HepG2 (cell line): Measurements from ENCODE around the gene CTNNAL1. TPM values are rescaled to one million over a fixed set of nuclear protein-coding genes. Genes with fewer than 3 reads are reported as not detected.

Source experiments
- DMAP1 ChIP-seq: IDR thresholded peaks from 2 replicates; pipeline ENCODE4 v1.6.1; 2016
- ELF1 ChIP-seq: sonication (generic); formaldehyde crosslinking; IDR thresholded peaks from 2 replicates; pipeline ENCODE4 v1.4.0; 2020; ENCODE audit warnings: missing genetic modification reagents
- ETV6 ChIP-seq: sonication (generic); formaldehyde crosslinking; conservative IDR thresholded peaks from 2 replicates; pipeline ENCODE4 v1.4.0; 2020; ENCODE audit warnings: missing genetic modification reagents
- GATAD2A ChIP-seq: IDR thresholded peaks from 2 replicates; pipeline ENCODE4 v1.6.1; 2016
- HOXA3 ChIP-seq: sonication (generic); formaldehyde crosslinking; IDR thresholded peaks from 2 replicates; pipeline ENCODE4 v1.5.0; 2020; ENCODE audit warnings: missing genetic modification reagents
- KLF16 ChIP-seq, 2 experiments: sonication (generic) in 1 of 2; formaldehyde crosslinking in 1 of 2; IDR thresholded peaks; 2 replicates each; pipeline versions ENCODE4 v1.6.1 to v1.8.0; 2016 to 2023; ENCODE audit warnings: missing genetic modification reagents in 2 of 2, missing compliant biosample characterization in 1 of 2
- MXI1 ChIP-seq: IDR thresholded peaks from 3 replicates; pipeline ENCODE4 v1.6.1; 2012; ENCODE audit warnings: low read depth, low read length, inconsistent platforms, borderline replicate concordance
- RCOR2 ChIP-seq: IDR thresholded peaks from 2 replicates; pipeline ENCODE4 v1.6.1; 2016; ENCODE audit warnings: missing biosample characterization, missing genetic modification reagents
- ZNF225 ChIP-seq: sonication (generic); formaldehyde crosslinking; IDR thresholded peaks from 2 replicates; pipeline ENCODE4 v1.4.0; 2020; ENCODE audit warnings: mild to moderate bottlenecking, missing genetic modification reagents
- polyA plus RNA-seq, 8 experiments: library from polyadenylated mRNA; depleted of rRNA in 3 of 8; stranded (reverse) in 7 of 8; unstranded in 1 of 8; fragments of >200 nt; fragmentation: Illumina TruSeq in 4 of 8; extraction: Trizol in 4 of 8; gene quantifications; 2 replicates each; pipeline versions ENCODE4 v1.2.1 to v1.2.3, GENCODE V29; 2011 to 2016; ENCODE audit warnings: low read depth in 4 of 8, missing spikeins in 1 of 8, mixed read lengths in 1 of 8; ENCODE audit not compliant: insufficient read depth in 1 of 8
- total RNA-seq, 5 experiments: library from RNA; depleted of rRNA; stranded (reverse); fragments of >200 nt; fragmentation: Illumina TruSeq; extraction: Trizol; gene quantifications; 2 replicates each; pipeline ENCODE4 v1.2.3, GENCODE V29; 2016; ENCODE audit warnings: low read depth in 1 of 5
- TF ChIP-seq, protein P1 (sequence below), 2 experiments: fragments of 450-650 bp in 1 of 2; sonication (generic) in 1 of 2; formaldehyde crosslinking; IDR thresholded peaks; 2 replicates each; pipeline versions ENCODE4 v1.5.0 to v1.8.0; 2020 to 2022; ENCODE audit warnings: mild to moderate bottlenecking in 1 of 2, missing genetic modification reagents in 1 of 2
- TF ChIP-seq, protein P2 (sequence below): sonication (generic); formaldehyde crosslinking; IDR thresholded peaks from 2 replicates; pipeline ENCODE4 v1.8.0; 2022; ENCODE audit warnings: missing genetic modification reagents, mild to moderate bottlenecking, moderate library complexity, borderline replicate concordance
- TF ChIP-seq, protein P3 (sequence below): sonication (generic); formaldehyde crosslinking; IDR thresholded peaks from 2 replicates; pipeline ENCODE4 v1.4.0; 2020; ENCODE audit warnings: missing genetic modification reagents, borderline replicate concordance
- TF ChIP-seq, protein P4 (sequence below): sonication (generic); formaldehyde crosslinking; IDR thresholded peaks from 2 replicates; pipeline ENCODE4 v1.4.0; 2020; ENCODE audit warnings: mild to moderate bottlenecking, low read depth, missing genetic modification reagents
- TF ChIP-seq, protein P5 (sequence below): sonication (generic); formaldehyde crosslinking; IDR thresholded peaks from 2 replicates; pipeline ENCODE4 v1.4.0; 2020; ENCODE audit warnings: missing genetic modification reagents
- TF ChIP-seq, protein P6 (sequence below): sonication (generic); formaldehyde crosslinking; IDR thresholded peaks from 2 replicates; pipeline ENCODE4 v1.4.0; 2020; ENCODE audit warnings: missing genetic modification reagents

CTNNAL1 gene
- total and polyA plus RNA-seq, 2 of the 13 experiments (the other 11 are each of a cell fraction or from before 2014, with no cell fraction given), result 32.0 to 162 TPM

DNA sequence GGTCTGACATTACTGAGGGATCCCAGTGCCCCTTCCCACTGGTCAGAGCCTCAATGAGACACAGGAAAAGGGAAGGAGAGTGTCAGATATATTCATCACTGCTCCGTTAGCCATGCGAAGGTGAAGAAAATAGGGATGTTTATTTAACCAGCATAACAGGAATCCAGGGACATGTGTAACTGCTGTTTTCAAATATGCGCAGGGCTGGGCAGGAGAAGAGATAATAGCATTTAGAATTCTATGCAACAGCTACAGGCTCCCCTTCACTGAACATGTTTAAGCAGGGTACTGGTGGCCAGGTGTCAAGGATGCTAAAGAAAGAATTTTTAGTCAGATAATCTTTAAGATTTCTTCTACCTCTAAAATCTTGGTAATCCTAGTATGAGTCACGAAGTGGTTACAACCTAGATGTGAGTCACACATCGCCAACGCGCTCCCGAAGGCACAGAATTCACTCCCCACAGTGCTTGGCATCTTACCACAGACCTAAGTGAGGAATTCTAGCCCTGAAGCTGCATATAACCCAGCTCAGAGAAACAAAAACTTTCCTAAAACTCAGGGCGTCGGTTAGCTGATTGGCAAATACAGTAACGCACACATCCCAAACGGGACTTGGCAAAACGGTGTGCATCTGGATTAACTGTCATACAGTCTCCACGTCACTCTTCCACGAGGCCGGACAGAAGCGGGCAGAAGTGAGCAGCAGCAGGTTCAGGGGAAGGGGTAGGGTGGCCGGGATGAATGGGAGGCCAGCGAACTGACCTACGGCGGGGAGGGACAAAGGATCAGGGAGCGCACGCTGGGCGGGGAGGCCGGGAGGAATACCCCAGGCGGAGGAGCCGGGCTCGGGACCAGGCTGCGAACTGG is 1.1 kb downstream of the CTNNAL1 start (continued):
- TF ChIP-seq KLF16 (CRISPR knock-in tag; IDR thresholded peaks at IDR 0.05), result peak in 1 of 2 experiments; percentile 3; a peak in 1 of 4 replicates
- TF ChIP-seq DMAP1 (CRISPR knock-in tag), result 0 out of 2 replicates have a peak, but pooled peaks have one; percentile 30
- TF ChIP-seq RCOR2 (CRISPR knock-in tag), result no peak
- TF ChIP-seq MXI1, result no peak
- no peak for TF ChIP-seq ELF1 (CRISPR knock-in tag)
- TF ChIP-seq, protein P1, sequence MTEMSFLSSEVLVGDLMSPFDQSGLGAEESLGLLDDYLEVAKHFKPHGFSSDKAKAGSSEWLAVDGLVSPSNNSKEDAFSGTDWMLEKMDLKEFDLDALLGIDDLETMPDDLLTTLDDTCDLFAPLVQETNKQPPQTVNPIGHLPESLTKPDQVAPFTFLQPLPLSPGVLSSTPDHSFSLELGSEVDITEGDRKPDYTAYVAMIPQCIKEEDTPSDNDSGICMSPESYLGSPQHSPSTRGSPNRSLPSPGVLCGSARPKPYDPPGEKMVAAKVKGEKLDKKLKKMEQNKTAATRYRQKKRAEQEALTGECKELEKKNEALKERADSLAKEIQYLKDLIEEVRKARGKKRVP (CRISPR knock-in tag; IDR thresholded peaks at IDR 0.05), result peak in 1 of 2 experiments; percentile 31; a peak in 1 of 4 replicates
- TF ChIP-seq, protein P2, sequence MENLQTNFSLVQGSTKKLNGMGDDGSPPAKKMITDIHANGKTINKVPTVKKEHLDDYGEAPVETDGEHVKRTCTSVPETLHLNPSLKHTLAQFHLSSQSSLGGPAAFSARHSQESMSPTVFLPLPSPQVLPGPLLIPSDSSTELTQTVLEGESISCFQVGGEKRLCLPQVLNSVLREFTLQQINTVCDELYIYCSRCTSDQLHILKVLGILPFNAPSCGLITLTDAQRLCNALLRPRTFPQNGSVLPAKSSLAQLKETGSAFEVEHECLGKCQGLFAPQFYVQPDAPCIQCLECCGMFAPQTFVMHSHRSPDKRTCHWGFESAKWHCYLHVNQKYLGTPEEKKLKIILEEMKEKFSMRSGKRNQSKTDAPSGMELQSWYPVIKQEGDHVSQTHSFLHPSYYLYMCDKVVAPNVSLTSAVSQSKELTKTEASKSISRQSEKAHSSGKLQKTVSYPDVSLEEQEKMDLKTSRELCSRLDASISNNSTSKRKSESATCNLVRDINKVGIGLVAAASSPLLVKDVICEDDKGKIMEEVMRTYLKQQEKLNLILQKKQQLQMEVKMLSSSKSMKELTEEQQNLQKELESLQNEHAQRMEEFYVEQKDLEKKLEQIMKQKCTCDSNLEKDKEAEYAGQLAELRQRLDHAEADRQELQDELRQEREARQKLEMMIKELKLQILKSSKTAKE (CRISPR knock-in tag), result 0 out of 2 replicates have a peak, but pooled peaks have one; percentile 18
- 0 out of 2 replicates have a peak, but pooled peaks have one; percentile 3 for TF ChIP-seq HOXA3 (CRISPR knock-in tag)
- TF ChIP-seq, protein P3, sequence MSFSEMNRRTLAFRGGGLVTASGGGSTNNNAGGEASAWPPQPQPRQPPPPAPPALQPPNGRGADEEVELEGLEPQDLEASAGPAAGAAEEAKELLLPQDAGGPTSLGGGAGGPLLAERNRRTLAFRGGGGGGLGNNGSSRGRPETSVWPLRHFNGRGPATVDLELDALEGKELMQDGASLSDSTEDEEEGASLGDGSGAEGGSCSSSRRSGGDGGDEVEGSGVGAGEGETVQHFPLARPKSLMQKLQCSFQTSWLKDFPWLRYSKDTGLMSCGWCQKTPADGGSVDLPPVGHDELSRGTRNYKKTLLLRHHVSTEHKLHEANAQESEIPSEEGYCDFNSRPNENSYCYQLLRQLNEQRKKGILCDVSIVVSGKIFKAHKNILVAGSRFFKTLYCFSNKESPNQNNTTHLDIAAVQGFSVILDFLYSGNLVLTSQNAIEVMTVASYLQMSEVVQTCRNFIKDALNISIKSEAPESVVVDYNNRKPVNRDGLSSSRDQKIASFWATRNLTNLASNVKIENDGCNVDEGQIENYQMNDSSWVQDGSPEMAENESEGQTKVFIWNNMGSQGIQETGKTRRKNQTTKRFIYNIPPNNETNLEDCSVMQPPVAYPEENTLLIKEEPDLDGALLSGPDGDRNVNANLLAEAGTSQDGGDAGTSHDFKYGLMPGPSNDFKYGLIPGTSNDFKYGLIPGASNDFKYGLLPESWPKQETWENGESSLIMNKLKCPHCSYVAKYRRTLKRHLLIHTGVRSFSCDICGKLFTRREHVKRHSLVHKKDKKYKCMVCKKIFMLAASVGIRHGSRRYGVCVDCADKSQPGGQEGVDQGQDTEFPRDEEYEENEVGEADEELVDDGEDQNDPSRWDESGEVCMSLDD (CRISPR knock-in tag), result no peak
- TF ChIP-seq ETV6 (CRISPR knock-in tag), result no peak
- TF ChIP-seq, protein P4, sequence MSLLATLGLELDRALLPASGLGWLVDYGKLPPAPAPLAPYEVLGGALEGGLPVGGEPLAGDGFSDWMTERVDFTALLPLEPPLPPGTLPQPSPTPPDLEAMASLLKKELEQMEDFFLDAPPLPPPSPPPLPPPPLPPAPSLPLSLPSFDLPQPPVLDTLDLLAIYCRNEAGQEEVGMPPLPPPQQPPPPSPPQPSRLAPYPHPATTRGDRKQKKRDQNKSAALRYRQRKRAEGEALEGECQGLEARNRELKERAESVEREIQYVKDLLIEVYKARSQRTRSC (CRISPR knock-in tag), result no peak
- 0 out of 2 replicates have a peak, but pooled peaks have one; percentile 36 for TF ChIP-seq GATAD2A (CRISPR knock-in tag)
- TF ChIP-seq, protein P5, sequence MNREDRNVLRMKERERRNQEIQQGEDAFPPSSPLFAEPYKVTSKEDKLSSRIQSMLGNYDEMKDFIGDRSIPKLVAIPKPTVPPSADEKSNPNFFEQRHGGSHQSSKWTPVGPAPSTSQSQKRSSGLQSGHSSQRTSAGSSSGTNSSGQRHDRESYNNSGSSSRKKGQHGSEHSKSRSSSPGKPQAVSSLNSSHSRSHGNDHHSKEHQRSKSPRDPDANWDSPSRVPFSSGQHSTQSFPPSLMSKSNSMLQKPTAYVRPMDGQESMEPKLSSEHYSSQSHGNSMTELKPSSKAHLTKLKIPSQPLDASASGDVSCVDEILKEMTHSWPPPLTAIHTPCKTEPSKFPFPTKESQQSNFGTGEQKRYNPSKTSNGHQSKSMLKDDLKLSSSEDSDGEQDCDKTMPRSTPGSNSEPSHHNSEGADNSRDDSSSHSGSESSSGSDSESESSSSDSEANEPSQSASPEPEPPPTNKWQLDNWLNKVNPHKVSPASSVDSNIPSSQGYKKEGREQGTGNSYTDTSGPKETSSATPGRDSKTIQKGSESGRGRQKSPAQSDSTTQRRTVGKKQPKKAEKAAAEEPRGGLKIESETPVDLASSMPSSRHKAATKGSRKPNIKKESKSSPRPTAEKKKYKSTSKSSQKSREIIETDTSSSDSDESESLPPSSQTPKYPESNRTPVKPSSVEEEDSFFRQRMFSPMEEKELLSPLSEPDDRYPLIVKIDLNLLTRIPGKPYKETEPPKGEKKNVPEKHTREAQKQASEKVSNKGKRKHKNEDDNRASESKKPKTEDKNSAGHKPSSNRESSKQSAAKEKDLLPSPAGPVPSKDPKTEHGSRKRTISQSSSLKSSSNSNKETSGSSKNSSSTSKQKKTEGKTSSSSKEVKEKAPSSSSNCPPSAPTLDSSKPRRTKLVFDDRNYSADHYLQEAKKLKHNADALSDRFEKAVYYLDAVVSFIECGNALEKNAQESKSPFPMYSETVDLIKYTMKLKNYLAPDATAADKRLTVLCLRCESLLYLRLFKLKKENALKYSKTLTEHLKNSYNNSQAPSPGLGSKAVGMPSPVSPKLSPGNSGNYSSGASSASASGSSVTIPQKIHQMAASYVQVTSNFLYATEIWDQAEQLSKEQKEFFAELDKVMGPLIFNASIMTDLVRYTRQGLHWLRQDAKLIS (CRISPR knock-in tag), result no peak
- TF ChIP-seq, protein P6, sequence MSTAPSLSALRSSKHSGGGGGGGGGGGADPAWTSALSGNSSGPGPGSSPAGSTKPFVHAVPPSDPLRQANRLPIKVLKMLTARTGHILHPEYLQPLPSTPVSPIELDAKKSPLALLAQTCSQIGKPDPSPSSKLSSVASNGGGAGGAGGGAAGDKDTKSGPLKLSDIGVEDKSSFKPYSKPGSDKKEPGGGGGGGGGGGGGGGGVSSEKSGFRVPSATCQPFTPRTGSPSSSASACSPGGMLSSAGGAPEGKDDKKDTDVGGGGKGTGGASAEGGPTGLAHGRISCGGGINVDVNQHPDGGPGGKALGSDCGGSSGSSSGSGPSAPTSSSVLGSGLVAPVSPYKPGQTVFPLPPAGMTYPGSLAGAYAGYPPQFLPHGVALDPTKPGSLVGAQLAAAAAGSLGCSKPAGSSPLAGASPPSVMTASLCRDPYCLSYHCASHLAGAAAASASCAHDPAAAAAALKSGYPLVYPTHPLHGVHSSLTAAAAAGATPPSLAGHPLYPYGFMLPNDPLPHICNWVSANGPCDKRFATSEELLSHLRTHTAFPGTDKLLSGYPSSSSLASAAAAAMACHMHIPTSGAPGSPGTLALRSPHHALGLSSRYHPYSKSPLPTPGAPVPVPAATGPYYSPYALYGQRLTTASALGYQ (CRISPR knock-in tag), result no peak
- TF ChIP-seq ZNF225, result no peak
